A549 (cell line): ENCODE measurements around the gene GNG5. TPM values are rescaled to one million over a fixed set of nuclear protein-coding genes. Genes with fewer than 3 reads are reported as not detected.

Experiments used
- ATAC-seq, 2 experiments: fragments of 200-7000 bp in 1 of 2; fragments of >200 bp in 1 of 2; cut with Nextera tagmentation in 1 of 2; cut with Tn5 transposase in 1 of 2; 3 replicates each; pipeline versions ENCODE4 v1.8.0 to v1.9.1; 2018 to 2020; ENCODE audit warnings: mild to moderate bottlenecking in 1 of 2, moderate library complexity in 1 of 2
- CTCF ChIA-PET: fragments of 300-600 bp; sonication (Branson Sonifier 250); formaldehyde crosslinking; extraction: SDS; loops from one replicate; lab custom pipeline; 2021; ENCODE audit warnings: antibody characterized with exemption, inconsistent platforms; lab: Yijun Ruan, JAX
- POLR2A ChIA-PET: fragments of 350-600 bp; formaldehyde crosslinking; extraction: SDS; loops from one replicate; lab custom pipeline; 2021; ENCODE audit warnings: antibody characterized with exemption, inconsistent platforms; lab: Yijun Ruan, JAX
- DNase-seq, 2 experiments: peaks; one replicate each; pipeline versions ENCODE4 v3.0.0 to v3.0.0-alpha.2; 2011 to 2016; ENCODE audit warnings: low read depth in 1 of 2, low spot score in 1 of 2
- FAIRE-seq: peaks from 2 replicates; lab custom pipeline; 2011; peaks lifted over from hg19 to GRCh38; lab: Jason Lieb, UNC
- H3K27ac ChIP-seq, 2 experiments: fragments of >200 bp; sonication (Bioruptor Twin); formaldehyde crosslinking; 3 replicates each; pipeline ENCODE4 v1.5.1; 2016 to 2017
- H3K4me1 ChIP-seq: fragments of >200 bp; sonication (Bioruptor Twin); formaldehyde crosslinking; 3 replicates; pipeline ENCODE4 v1.6.1; 2016
- H3K4me2 ChIP-seq: fragments of >200 bp; sonication (Bioruptor Twin); formaldehyde crosslinking; 3 replicates; pipeline ENCODE4 v1.6.1; 2016
- H3K4me3 ChIP-seq: fragments of >200 bp; sonication (Bioruptor Twin); formaldehyde crosslinking; 3 replicates; pipeline ENCODE4 v1.5.1; 2016
- H3K9me3 ChIP-seq: fragments of >200 bp; sonication (Bioruptor Twin); formaldehyde crosslinking; 3 replicates; pipeline ENCODE4 v1.6.1; 2016
- ATOH8 ChIP-seq: fragments of 250-450 bp; sonication (Bioruptor Pico); IDR thresholded peaks from 2 replicates; pipeline ENCODE4 v1.5.0; 2020; ENCODE audit warnings: low read depth, mild to moderate bottlenecking, moderate library complexity
- BCL3 ChIP-seq: fragments of >200 bp; sonication (Bioruptor Twin); formaldehyde crosslinking; IDR thresholded peaks from 3 replicates; pipeline ENCODE4 v1.6.1; 2016
- BHLHE40 ChIP-seq: IDR thresholded peaks from 2 replicates; pipeline ENCODE4 v1.6.1; 2012; ENCODE audit warnings: low read depth, low read length, inconsistent platforms
- CEBPB ChIP-seq, 2 experiments: fragments of >200 bp in 1 of 2; sonication (Bioruptor Twin) in 1 of 2; formaldehyde crosslinking in 1 of 2; IDR thresholded peaks; 2 replicates each; pipeline ENCODE4 v1.6.1; 2012 to 2016
- CHD4 ChIP-seq: fragments of 200-600 bp; sonication (generic); IDR thresholded peaks from 2 replicates; pipeline ENCODE4 v1.6.1; 2016; ENCODE audit warnings: antibody characterized with exemption, mild to moderate bottlenecking, borderline replicate concordance
- CTCF ChIP-seq: fragments of >200 bp; sonication (Bioruptor Twin); formaldehyde crosslinking; IDR thresholded peaks from 3 replicates; pipeline ENCODE4 v1.5.1; 2016
- FOSL2 ChIP-seq, 2 experiments: fragments of 450-650 bp in 1 of 2; fragments of >200 bp in 1 of 2; sonication (Bioruptor Twin) in 1 of 2; formaldehyde crosslinking; IDR thresholded peaks; 2 replicates each; pipeline versions ENCODE4 v1.5.0 to v1.6.1; 2016 to 2020; ENCODE audit warnings: mild to moderate bottlenecking in 1 of 2, moderate library complexity in 1 of 2
- GATA3 ChIP-seq: IDR thresholded peaks from 2 replicates; pipeline ENCODE4 v1.6.1; 2012; ENCODE audit warnings: borderline replicate concordance
- HMGXB4 ChIP-seq: fragments of 250-450 bp; sonication (Bioruptor Pico); IDR thresholded peaks from 2 replicates; pipeline ENCODE4 v1.5.0; 2021; ENCODE audit warnings: mild to moderate bottlenecking, moderate library complexity, borderline replicate concordance
- HOXB5 ChIP-seq: fragments of 250-450 bp; sonication (Bioruptor Pico); IDR thresholded peaks from 2 replicates; pipeline ENCODE4 v1.5.0; 2020; ENCODE audit warnings: mild to moderate bottlenecking, moderate library complexity
- JUNB ChIP-seq: fragments of >200 bp; sonication (Bioruptor Twin); formaldehyde crosslinking; IDR thresholded peaks from 2 replicates; pipeline ENCODE4 v1.6.1; 2016
- KDM5A ChIP-seq: fragments of 200-600 bp; sonication (generic); IDR thresholded peaks from 2 replicates; pipeline ENCODE4 v1.6.1; 2016; ENCODE audit warnings: antibody characterized with exemption, mild to moderate bottlenecking
- MAFK ChIP-seq: fragments of 450-650 bp; IDR thresholded peaks from 2 replicates; pipeline ENCODE4 v1.6.1; 2014; ENCODE audit not compliant: partially characterized antibody
- MAX ChIP-seq: IDR thresholded peaks from 2 replicates; pipeline ENCODE4 v1.6.1; 2012
- MYC ChIP-seq: IDR thresholded peaks from 2 replicates; pipeline ENCODE4 v1.6.1; 2012; ENCODE audit warnings: mild to moderate bottlenecking, inconsistent platforms, low read length, improper control_type of control experiment, borderline replicate concordance
- NPAS2 ChIP-seq: fragments of 250-450 bp; sonication (Bioruptor Pico); IDR thresholded peaks from 2 replicates; pipeline ENCODE4 v1.8.0; 2022; ENCODE audit warnings: mild to moderate bottlenecking, moderate library complexity, borderline replicate concordance
- NR3C1 ChIP-seq: fragments of >200 bp; sonication (Bioruptor Twin); formaldehyde crosslinking; IDR thresholded peaks from 3 replicates; pipeline ENCODE4 v1.6.1; 2017
- RARB ChIP-seq: fragments of 250-450 bp; sonication (Bioruptor Pico); IDR thresholded peaks from 2 replicates; pipeline ENCODE4 v1.8.0; 2021; ENCODE audit warnings: mild to moderate bottlenecking, moderate library complexity
- RCOR1 ChIP-seq: fragments of 150-350 bp; IDR thresholded peaks from 2 replicates; pipeline ENCODE4 v1.6.1; 2014; ENCODE audit warnings: antibody characterized with exemption, low read length, low read depth
- REST ChIP-seq: fragments of 200-600 bp; sonication (generic); IDR thresholded peaks from 2 replicates; pipeline ENCODE4 v1.6.1; 2016; ENCODE audit warnings: antibody characterized with exemption, mild to moderate bottlenecking, moderate library complexity
- RFX5 ChIP-seq: fragments of 450-650 bp; IDR thresholded peaks from 2 replicates; pipeline ENCODE4 v1.7.1; 2014; ENCODE audit warnings: antibody characterized with exemption, mild to moderate bottlenecking, moderate library complexity
- TFCP2L1 ChIP-seq: fragments of 250-450 bp; sonication (Bioruptor Pico); IDR thresholded peaks from 2 replicates; pipeline ENCODE4 v1.5.0; 2021; ENCODE audit warnings: mild to moderate bottlenecking
- TP53 ChIP-seq: fragments of 250-450 bp; sonication (Bioruptor Pico); IDR thresholded peaks from 2 replicates; pipeline ENCODE4 v1.5.0; 2021; ENCODE audit warnings: mild to moderate bottlenecking, moderate library complexity
- ZFP36 ChIP-seq: fragments of 450-650 bp; IDR thresholded peaks from 2 replicates; pipeline ENCODE4 v1.6.1; 2014; ENCODE audit warnings: borderline replicate concordance; ENCODE audit not compliant: partially characterized antibody
- WGBS: methylation state at CpG from one replicate; pipeline ENCODE4 v1.1.6; 2017; ENCODE audit errors: missing lambda C conversion rate; 5-methylcytosine and 5-hydroxymethylcytosine counted together
- polyA plus RNA-seq, 4 experiments: library from polyadenylated mRNA; depleted of rRNA in 3 of 4; stranded (reverse); fragments of >200 nt; fragmentation: RNase III in 1 of 4; extraction: RNeasy Plus Mini Kit Qiagen cat#74134 plus additional on column Dnase treatment in 1 of 4; gene quantifications; 2 replicates in 3 of 4; 3 replicates in 1 of 4; pipeline ENCODE4 v1.2.3, GENCODE V29; 2011 to 2017

The GNG5 gene
- polyA plus RNA-seq, 2 of the 4 experiments (the other 2 are of a cell fraction): 59.3 to 135 TPM

- Histone ChIP-seq H3K27ac (no peak overlapping the region), H3K9me3 (peaks cover 11% of the 10 kb centered on the region), H3K4me2 (peak overlapping the region; percentile 98), H3K4me1 (peaks cover 12% of the 10 kb centered on the region), H3K4me3 (no peak overlapping the region)
- ATAC-seq (no peak), FAIRE-seq (no peak), DNase-seq (no peak)
- CTCF ChIA-PET: interaction anchor here (0.8 to 0.9 kb wide), 2 partner anchors 139 to 272 kb away, joined by 3 read pairs; no protein-coding TSS in a partner anchor
- POLR2A ChIA-PET: no interaction called here
- TF ChIP-seq CTCF (no peak), RARB (CRISPR knock-in tag) (no peak), FOSL2 (IDR thresholded peaks at IDR 0.05) (no peak), FOSL2 (CRISPR knock-in tag; IDR thresholded peaks at IDR 0.05) (no peak), MYC (no peak), RCOR1 (no peak), CEBPB (IDR thresholded peaks at IDR 0.05) (no peak), JUNB (no peak), MAFK (no peak)
- 79% methylated on average over 2 of the region's 2 CpGs for whole genome bisulfite sequencing
These were observed 25.1 kb downstream of the GNG5 start for GRCh38 chr1:84481317-84481716.

GRCh38 chr1:84480650-84481049 lies 25.7 kb downstream of the GNG5 start:
- peak overlapping the region; percentile 98 for H3K4me2 ChIP-seq
- CTCF ChIA-PET: interaction anchor here (0.9 kb wide), 1 partner anchor 140 kb away, joined by 3 read pairs; no protein-coding TSS in a partner anchor
- POLR2A ChIA-PET: interaction anchor here (1.9 kb wide), 1 partner anchor 26 kb away, joined by 12 read pairs; the partner anchor contains the start of genes GNG5 and SPATA1
- H3K4me3 ChIP-seq: no peak overlapping the region
- H3K27ac ChIP-seq: no peak overlapping the region
- FAIRE-seq (no peak), ATAC-seq (no peak), DNase-seq (no peak)
- H3K9me3 ChIP-seq: peaks cover 11% of the 10 kb centered on the region
- peaks cover 12% of the 10 kb centered on the region for H3K4me1 ChIP-seq
- TF ChIP-seq NR3C1 (no peak), NPAS2 (no peak), TP53 (CRISPR knock-in tag) (no peak), TFCP2L1 (CRISPR knock-in tag) (no peak), ZFP36 (no peak), RFX5 (no peak), BCL3 (no peak), GATA3 (no peak), REST (no peak), HMGXB4 (CRISPR knock-in tag) (no peak), KDM5A (no peak), CHD4 (no peak), MAX (no peak), RCOR1 (no peak), BHLHE40 (no peak), ATOH8 (CRISPR knock-in tag) (no peak), HOXB5 (no peak)
- TF ChIP-seq, all 56 proteins: peak for 0
- 88% methylated on average over 4 of the region's 4 CpGs for WGBS
